ENCODE measurements around the gene HDAC9. TPM values are rescaled to one million over a fixed set of nuclear protein-coding genes. Genes with fewer than 3 reads are reported as not detected.
A peak's percentile ranks its signal among the peaks of the same experiment; 100 is the strongest.

HDAC9 gene
- total RNA-seq, 1 experiment from 2014 or later, result 14.7 TPM

GRCh38 chr7:18644981-18645380 is 149.4 kb downstream of the HDAC9 start:
- no peaks in the 10 kb centered on the region for H4K20me1 ChIP-seq (ENCODE audit: insufficient read depth)
- H3K36me3 ChIP-seq (ENCODE audit: low read depth), result no peaks in the 10 kb centered on the region
- H2AFZ ChIP-seq, result no peak overlapping the region
- H3F3A ChIP-seq (ENCODE audit: insufficient read depth, low read depth), result no peaks in the 10 kb centered on the region
- H3K79me2 ChIP-seq (ENCODE audit: low read depth), result no peaks in the 10 kb centered on the region
- intact Hi-C loops (cut with micrococcal nuclease; ENCODE audit: unreplicated experiment), result no loop called here
- BruUV-seq (replicated peaks), result no TSS peak
- H3K27ac ChIP-seq, result no peak overlapping the region
- CTCF ChIA-PET, result no interaction called here
- no peaks in the 10 kb centered on the region for H3K9me2 ChIP-seq (ENCODE audit: insufficient read depth)
- no peaks in the 10 kb centered on the region; the same call in 1 of the 2 replicates for H3K9me3 ChIP-seq (ENCODE audit: insufficient read depth, low read depth)
- no peak for TF ChIP-seq EZH2 (IDR thresholded peaks at IDR 0.05; ENCODE audit: low read depth)
- no peak for TF ChIP-seq CTCF (conservative IDR thresholded peaks at IDR 0.05)
- no peak for DNase-seq
- H3K4me3 ChIP-seq, result no peak overlapping the region
- no peak overlapping the region for H3K4me2 ChIP-seq
- no peaks in the 10 kb centered on the region for H3K27me3 ChIP-seq (ENCODE audit: insufficient read depth, low read depth)
- H3K4me1 ChIP-seq (replicated peaks; ENCODE audit: insufficient read depth), result peaks cover 15% of the 10 kb centered on the region
- POLR2A ChIA-PET (ENCODE audit: unreplicated experiment), result no interaction called here

GRCh38 chr7:18647582-18647981 is 152.0 kb downstream of the HDAC9 start:
- no peak for TF ChIP-seq CTCF (conservative IDR thresholded peaks at IDR 0.05)
- no peak for TF ChIP-seq EZH2 (IDR thresholded peaks at IDR 0.05; ENCODE audit: low read depth)
- POLR2A ChIA-PET (ENCODE audit: unreplicated experiment), result no interaction called here
- H3F3A ChIP-seq (ENCODE audit: insufficient read depth, low read depth), result no peaks in the 10 kb centered on the region
- CTCF ChIA-PET, result no interaction called here
- BruUV-seq (replicated peaks), result no TSS peak
- H3K4me3 ChIP-seq, result no peak overlapping the region
- no peaks in the 10 kb centered on the region for H4K20me1 ChIP-seq (ENCODE audit: insufficient read depth)
- no peak for DNase-seq
- no peak overlapping the region for H3K4me2 ChIP-seq
- intact Hi-C loops (cut with micrococcal nuclease; ENCODE audit: unreplicated experiment), result no loop called here
- H3K9me2 ChIP-seq (ENCODE audit: insufficient read depth), result no peaks in the 10 kb centered on the region
- H3K9me3 ChIP-seq (ENCODE audit: insufficient read depth, low read depth), result no peaks in the 10 kb centered on the region; the same call in 1 of the 2 replicates
- no peak overlapping the region for H2AFZ ChIP-seq
- no peaks in the 10 kb centered on the region for H3K27me3 ChIP-seq (ENCODE audit: insufficient read depth, low read depth)
- no peaks in the 10 kb centered on the region for H3K36me3 ChIP-seq (ENCODE audit: low read depth)
- H3K79me2 ChIP-seq (ENCODE audit: low read depth), result no peaks in the 10 kb centered on the region
- H3K4me1 ChIP-seq (replicated peaks; ENCODE audit: insufficient read depth), result peaks cover 18% of the 10 kb centered on the region
- H3K27ac ChIP-seq, result no peak overlapping the region

GRCh38 chr7:18648849-18649758 is 153.6 kb downstream of the HDAC9 start:
- H3K79me2 ChIP-seq (ENCODE audit: low read depth), result no peaks in the 10 kb centered on the region

More at GRCh38 chr7:18648849-18649758, 153.6 kb downstream of the HDAC9 start:
- H3K36me3 ChIP-seq (ENCODE audit: low read depth), result no peaks in the 10 kb centered on the region
- ChIA-PET CTCF (no interaction called here), POLR2A (ENCODE audit: unreplicated experiment) (no interaction called here)
- intact Hi-C loops (cut with micrococcal nuclease; ENCODE audit: unreplicated experiment), result no loop called here
- no peaks in the 10 kb centered on the region for H3K27me3 ChIP-seq (ENCODE audit: insufficient read depth, low read depth)
- peaks cover 18% of the 10 kb centered on the region for H3K4me1 ChIP-seq (replicated peaks; ENCODE audit: insufficient read depth)
- BruUV-seq (replicated peaks), result no TSS peak
- H3K4me3 ChIP-seq, result no peak overlapping the region
- peak overlapping the region; percentile 17; the same call in 1 of the 2 replicates for H3K4me2 ChIP-seq
- no peak overlapping the region for H3K27ac ChIP-seq
- no peak overlapping the region for H2AFZ ChIP-seq
- H3F3A ChIP-seq (ENCODE audit: insufficient read depth, low read depth), result no peaks in the 10 kb centered on the region
- no peaks in the 10 kb centered on the region for H3K9me2 ChIP-seq (ENCODE audit: insufficient read depth)
- H4K20me1 ChIP-seq (ENCODE audit: insufficient read depth), result no peaks in the 10 kb centered on the region
- no peaks in the 10 kb centered on the region; the same call in 1 of the 2 replicates for H3K9me3 ChIP-seq (ENCODE audit: insufficient read depth, low read depth)
- TF ChIP-seq EZH2 (IDR thresholded peaks at IDR 0.05; ENCODE audit: low read depth), result no peak
- no peak for TF ChIP-seq CTCF (conservative IDR thresholded peaks at IDR 0.05)
- peak in 1 of 2 experiments; percentile 77 for DNase-seq

All from PC-9 (cell line).